Fibroblast of lung (primary cell): ENCODE measurements around the gene RBM8A.

Experiments used
- CTCF ChIP-seq, 2 donors: IDR thresholded peaks in 1 of 2; conservative IDR thresholded peaks in 1 of 2; 1 replicate in 1 of 2; 2 replicates in 1 of 2; pipeline ENCODE4 v1.5.1; 2011 to 2012; ENCODE audit warnings: low read length in 2 of 2, control low read depth in 1 of 2, inconsistent platforms in 1 of 2, low read depth in 1 of 2, mild to moderate bottlenecking in 1 of 2
- EZH2 ChIP-seq: IDR thresholded peaks from 2 replicates; pipeline ENCODE4 v1.5.1; 2012; ENCODE audit warnings: low read length, control low read depth, mild to moderate bottlenecking; ENCODE audit errors: missing control alignments

GRCh38 chr1:145918992-145919939 lies 8.0 kb downstream of the RBM8A start:
- no peak for TF ChIP-seq CTCF (conservative IDR thresholded peaks at IDR 0.05 in 1 of 2, IDR thresholded peaks at IDR 0.05 in 1 of 2; ENCODE audit: low read depth in 1 of 2, low read length in 2 of 2)
- no peak for TF ChIP-seq EZH2
